HuH-7 (cell line): ENCODE results near the gene PI4KA.
"Not testable (repeated sequence)": the region's sequence is repeated elsewhere in the genome, so short reads cannot be mapped to it uniquely, and the experiment has no call there.

Source experiments
- DNase-seq: peaks from one replicate; pipeline ENCODE4 v3.0.0; 2011; ENCODE audit warnings: low spot score

The PI4KA gene

GRCh38 chr22:20748082-20748481 is 110.5 kb downstream of the PI4KA start:
- DNase-seq = no peak

GRCh38 chr22:20747223-20747622 is 111.4 kb downstream of the PI4KA start:
- no peak for DNase-seq

GRCh38 chr22:20746431-20747189 is 112.0 kb downstream of the PI4KA start:
- no peak for DNase-seq

GRCh38 chr22:20745119-20745518 is 113.5 kb downstream of the PI4KA start:
- no peak for DNase-seq

- DNase-seq = no peak
Observed at GRCh38 chr22:20744456-20744855, 114.2 kb downstream of the PI4KA start.

GRCh38 chr22:20742764-20743163 is 115.8 kb downstream of the PI4KA start:
- DNase-seq = no peak

- DNase-seq = peak; percentile 80
Observed at GRCh38 chr22:20741634-20742581, 116.7 kb downstream of the PI4KA start.

- no peak for DNase-seq
Observed at GRCh38 chr22:20741008-20741633, 117.5 kb downstream of the PI4KA start.

- no peak for DNase-seq
Observed at GRCh38 chr22:20740222-20740951, 118.2 kb downstream of the PI4KA start.

GRCh38 chr22:20738394-20739089 is 120.1 kb downstream of the PI4KA start:
- no peak for DNase-seq

- DNase-seq = not testable (repeated sequence)
Observed at GRCh38 chr22:20736891-20737290, 121.7 kb downstream of the PI4KA start.

GRCh38 chr22:20735356-20736162 is 123.1 kb downstream of the PI4KA start:
- not testable (repeated sequence) for DNase-seq

- DNase-seq = not testable (repeated sequence)
Observed at GRCh38 chr22:20732431-20732830, 126.2 kb downstream of the PI4KA start.

- no peak for DNase-seq
Observed at GRCh38 chr22:20729194-20729593, 129.4 kb downstream of the PI4KA start.

- no peak for DNase-seq
Observed at GRCh38 chr22:20728523-20729190, 130.0 kb downstream of the PI4KA start.

GRCh38 chr22:20727118-20728015 is 131.2 kb downstream of the PI4KA start:
- no peak for DNase-seq

GRCh38 chr22:20725987-20726558 is 132.5 kb downstream of the PI4KA start:
- no peak for DNase-seq
